Ectodermal cell (in vitro differentiated cells): ENCODE data around the gene CCL7. TPM values are rescaled to one million over a fixed set of nuclear protein-coding genes. Genes with fewer than 3 reads are reported as not detected.
"Not testable (repeated sequence)": the region's sequence is repeated elsewhere in the genome, so short reads cannot be mapped to it uniquely, and the experiment has no call there.

Experiments
- H3K27ac ChIP-seq: 2 replicates; pipeline ENCODE4 v1.7.0; 2013; ENCODE audit warnings: mild to moderate bottlenecking, low read depth, low read length; ENCODE audit not compliant: insufficient read depth, poor library complexity, severe bottlenecking
- H3K27me3 ChIP-seq: 2 replicates; pipeline ENCODE4 v1.7.0; 2013; ENCODE audit warnings: mild to moderate bottlenecking, low read length; ENCODE audit not compliant: insufficient read depth, control insufficient read depth, poor library complexity, severe bottlenecking
- H3K36me3 ChIP-seq: one replicate; pipeline ENCODE4 v1.7.0; 2013; ENCODE audit warnings: low read length; ENCODE audit not compliant: control insufficient read depth, insufficient read depth
- H3K4me1 ChIP-seq: one replicate; pipeline ENCODE4 v1.7.0; 2013; ENCODE audit warnings: low read length; ENCODE audit not compliant: control insufficient read depth, insufficient read depth
- H3K4me3 ChIP-seq: 2 replicates; pipeline ENCODE4 v1.7.0; 2013; ENCODE audit warnings: low read depth, low read length, control low read depth; ENCODE audit not compliant: insufficient read depth
- H3K9me3 ChIP-seq: 2 replicates; pipeline ENCODE4 v1.7.0; 2013; ENCODE audit warnings: mild to moderate bottlenecking, low read length, moderate library complexity; ENCODE audit not compliant: control insufficient read depth
- WGBS, 2 experiments: methylation state at CpG; one replicate each; pipeline ENCODE4 v1.1.7; 2013; ENCODE audit warnings: missing lambda C conversion rate in 2 of 2; 5-methylcytosine and 5-hydroxymethylcytosine counted together
- polyA plus RNA-seq, 4 experiments: library from polyadenylated mRNA; stranded (reverse); fragments of 50-300 nt; gene quantifications; one replicate each; pipeline ENCODE4 v1.2.3, GENCODE V29; 2013

The CCL7 gene
- not detected for polyA plus RNA-seq (2013, experiment 1 of 4)
- not detected for polyA plus RNA-seq (2013, experiment 2 of 4)
- polyA plus RNA-seq (2013, experiment 3 of 4) = not detected
- not detected for polyA plus RNA-seq (2013, experiment 4 of 4)

DNA sequence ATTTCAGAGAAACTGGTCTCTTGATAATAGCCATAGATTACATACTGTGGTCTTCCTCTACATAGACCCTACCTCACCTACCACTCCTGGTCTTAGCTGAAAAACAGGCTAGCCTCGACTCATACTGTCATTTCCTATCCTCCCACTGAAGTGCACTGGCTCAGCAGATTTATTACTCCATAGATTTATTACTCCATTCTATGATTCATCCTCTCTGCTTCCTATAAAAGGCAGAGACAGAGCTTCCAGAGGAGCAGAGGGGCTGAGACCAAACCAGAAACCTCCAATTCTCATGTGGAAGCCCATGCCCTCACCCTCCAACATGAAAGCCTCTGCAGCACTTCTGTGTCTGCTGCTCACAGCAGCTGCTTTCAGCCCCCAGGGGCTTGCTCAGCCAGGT is at the start of gene CCL7:
CCL7 (plus strand) TSS at position 253 of the 400 bp plus-strand sequence; CDS start at position 323, 70 bp downstream.
- 87 to 89% methylated on average over 1 of the region's 1 CpG for WGBS, 2 experiments
- no peaks in the 10 kb centered on the region for H3K36me3 ChIP-seq
- H3K9me3 ChIP-seq = no peaks in the 10 kb centered on the region

DNA sequence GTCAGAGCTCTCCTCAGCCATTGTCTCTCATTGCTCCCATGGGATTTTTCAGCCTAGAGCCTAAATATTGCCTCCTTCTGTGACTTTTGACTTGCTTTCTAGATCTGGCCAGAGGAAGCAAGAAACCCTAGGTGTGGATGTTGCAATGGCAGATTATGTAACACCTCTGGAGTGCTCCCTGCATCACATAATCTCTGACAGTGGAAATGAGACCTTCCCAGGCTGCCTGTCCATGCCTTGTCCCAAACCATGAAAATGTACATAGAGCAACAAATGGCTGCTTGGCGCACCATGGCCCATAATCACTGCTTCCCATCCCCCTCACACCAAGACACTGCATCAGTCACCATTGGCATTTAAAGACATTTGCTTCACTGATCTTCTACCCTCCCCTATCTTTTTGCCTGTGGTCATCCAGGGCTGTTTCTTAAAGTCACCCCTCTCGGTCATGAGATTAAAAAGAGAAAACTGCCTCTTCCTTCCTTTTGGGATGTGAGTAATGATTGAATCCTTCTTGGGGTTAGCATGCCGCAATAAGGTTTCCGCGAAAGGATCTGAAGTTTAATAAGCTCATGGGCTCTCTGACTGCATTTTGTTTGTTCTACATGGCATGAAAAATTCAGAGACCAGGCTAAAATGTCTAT is 49.1 kb upstream of the CCL7 start:
- Histone ChIP-seq H3K27ac (no peak overlapping the region), H3K4me1 (no peaks in the 10 kb centered on the region), H3K27me3 (no peaks in the 10 kb centered on the region), H3K4me3 (no peak overlapping the region), H3K9me3 (no peaks in the 10 kb centered on the region), H3K36me3 (no peaks in the 10 kb centered on the region)
- WGBS, 2 experiments = 83 to 99% methylated on average over 5 of the region's 5 CpGs

More for the DNA sequence above, at the start of gene CCL7:
- Histone ChIP-seq H3K27ac (no peak within 1 kb of the TSS), H3K4me3 (no peak within 1 kb of the TSS), H3K4me1 (no peaks in the 10 kb centered on the region), H3K27me3 (no peaks in the 10 kb centered on the region)

DNA sequence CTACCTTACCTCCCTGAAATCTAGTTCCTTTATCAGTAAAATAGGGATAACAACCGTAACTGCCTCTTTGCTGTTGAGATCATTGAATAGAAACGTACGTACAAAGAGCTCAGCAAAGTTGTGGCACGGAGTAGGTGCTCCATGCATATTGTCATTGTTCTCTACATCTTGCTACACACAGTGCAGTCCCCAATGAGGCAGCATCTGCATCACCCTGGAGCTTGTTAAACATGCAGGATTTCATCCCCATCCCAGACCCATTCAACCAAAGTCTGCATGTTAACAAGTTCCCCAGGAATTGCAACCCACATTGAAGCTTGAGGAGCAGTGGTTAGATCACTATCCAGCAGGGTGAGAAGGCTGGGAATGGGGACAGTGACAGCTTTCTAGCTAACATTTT is 48.6 kb upstream of the CCL7 start:
- Histone ChIP-seq H3K27me3 (no peaks in the 10 kb centered on the region), H3K27ac (no peak overlapping the region), H3K4me3 (no peak overlapping the region), H3K4me1 (no peaks in the 10 kb centered on the region), H3K9me3 (no peaks in the 10 kb centered on the region), H3K36me3 (no peaks in the 10 kb centered on the region)
- WGBS, 2 experiments = 84 to 85% methylated on average over 4 of the region's 4 CpGs

DNA sequence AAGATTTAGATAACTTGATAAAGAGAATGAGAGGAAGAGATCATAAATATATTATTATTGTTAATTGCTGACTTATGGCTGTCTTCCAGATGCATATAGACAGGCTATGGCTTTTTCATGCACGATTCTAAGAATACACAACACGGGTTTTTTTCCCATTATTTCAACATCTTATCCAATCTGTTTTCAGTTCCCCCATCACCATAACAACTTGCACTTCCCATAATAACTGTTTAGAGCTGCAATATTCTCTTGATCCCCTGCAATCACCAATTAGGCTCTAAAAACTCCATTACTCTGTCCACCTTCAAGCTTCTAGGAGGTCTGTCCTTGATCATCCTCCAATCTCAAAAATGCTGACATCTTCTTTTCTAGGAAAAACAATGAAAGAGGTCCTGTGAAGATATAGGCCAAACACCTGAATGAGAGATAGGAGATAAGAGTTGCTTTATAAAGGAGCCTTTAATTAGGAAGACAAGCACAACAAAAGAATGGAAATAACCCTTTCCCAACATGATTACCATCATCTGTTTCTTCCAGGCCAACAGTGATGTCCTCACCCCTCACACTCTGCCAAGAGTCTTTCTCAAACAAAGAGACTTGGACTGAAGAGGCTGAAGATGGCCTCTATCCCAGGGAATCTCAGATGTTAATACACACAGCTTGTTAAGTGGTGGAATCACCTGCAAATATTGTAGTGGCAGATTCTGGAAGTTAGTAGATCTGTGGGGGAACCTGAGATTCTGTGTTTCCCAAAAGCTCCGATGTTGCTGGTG is 47.1 kb upstream of the CCL7 start:
- no peaks in the 10 kb centered on the region for H3K4me1 ChIP-seq
- H3K4me3 ChIP-seq = no peak overlapping the region
- WGBS, 2 experiments = 93 to 99% methylated on average over 3 of the region's 3 CpGs
- H3K27ac ChIP-seq = no peak overlapping the region
- H3K9me3 ChIP-seq = no peaks in the 10 kb centered on the region
- H3K27me3 ChIP-seq = no peaks in the 10 kb centered on the region
- no peaks in the 10 kb centered on the region for H3K36me3 ChIP-seq

DNA sequence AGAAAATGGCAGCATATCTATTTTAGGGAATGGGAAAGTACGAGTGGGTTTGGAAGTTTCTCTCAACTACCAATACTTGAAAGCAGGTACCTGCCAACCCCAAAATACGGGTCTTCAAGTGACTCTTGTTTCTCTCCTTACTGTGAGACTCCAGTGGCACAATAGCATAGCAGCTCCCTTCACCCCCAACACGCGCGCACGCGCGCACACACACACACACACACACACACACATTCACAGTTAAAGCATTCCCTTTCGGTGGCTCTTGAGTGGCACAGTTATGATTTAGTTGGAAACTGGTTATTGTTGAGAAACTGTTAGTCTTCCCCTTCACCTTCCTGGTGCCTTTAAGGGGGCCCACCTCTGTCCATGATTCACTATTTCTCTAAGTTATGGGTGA is 45.0 kb upstream of the CCL7 start:
- Histone ChIP-seq H3K27ac (no peak overlapping the region), H3K36me3 (no peaks in the 10 kb centered on the region), H3K9me3 (no peaks in the 10 kb centered on the region), H3K4me3 (no peak overlapping the region), H3K27me3 (no peaks in the 10 kb centered on the region), H3K4me1 (no peaks in the 10 kb centered on the region)
- WGBS, 2 experiments = 93 to 94% methylated on average over 8 to 9 of the region's 9 CpGs

DNA sequence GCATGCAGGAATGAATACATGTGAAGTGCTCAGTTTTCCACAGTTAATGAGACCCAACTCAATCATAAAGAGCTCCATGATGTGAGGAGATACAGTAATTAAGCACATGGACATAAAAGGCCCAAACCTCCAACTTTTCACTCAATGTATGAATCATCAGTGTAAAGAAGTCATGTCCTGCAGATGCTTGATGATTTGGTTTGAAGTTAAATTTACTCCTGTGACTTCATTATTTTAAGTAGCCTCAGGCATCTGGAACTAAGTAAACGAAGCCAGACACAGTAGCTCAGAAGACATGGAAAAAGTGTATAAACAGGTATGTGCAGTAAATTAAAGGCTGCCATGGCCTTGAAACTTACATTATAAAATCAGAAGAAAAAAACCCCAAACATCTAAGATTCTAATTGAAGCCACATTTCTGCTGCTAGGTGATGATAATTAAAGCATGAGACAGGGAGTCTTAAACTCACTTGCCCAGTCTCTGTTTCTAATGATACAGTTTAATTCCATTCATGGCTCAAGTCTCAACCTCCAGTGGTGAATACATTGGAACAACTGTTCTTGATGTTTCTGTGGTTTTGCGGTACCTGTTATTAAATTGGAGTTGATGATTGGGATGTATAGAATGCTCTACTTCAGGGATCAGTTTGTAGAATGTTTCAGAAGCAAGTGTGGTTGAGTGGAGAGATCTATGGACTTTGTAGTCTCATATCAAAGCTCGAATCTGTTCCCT is 43.8 kb upstream of the CCL7 start:
- Histone ChIP-seq H3K9me3 (peaks cover 3% of the 10 kb centered on the region), H3K4me3 (no peak overlapping the region), H3K27me3 (no peaks in the 10 kb centered on the region), H3K4me1 (no peaks in the 10 kb centered on the region), H3K36me3 (no peaks in the 10 kb centered on the region), H3K27ac (no peak overlapping the region)
- 96 to 100% methylated on average over 2 to 3 of the region's 3 CpGs for WGBS, 2 experiments

DNA sequence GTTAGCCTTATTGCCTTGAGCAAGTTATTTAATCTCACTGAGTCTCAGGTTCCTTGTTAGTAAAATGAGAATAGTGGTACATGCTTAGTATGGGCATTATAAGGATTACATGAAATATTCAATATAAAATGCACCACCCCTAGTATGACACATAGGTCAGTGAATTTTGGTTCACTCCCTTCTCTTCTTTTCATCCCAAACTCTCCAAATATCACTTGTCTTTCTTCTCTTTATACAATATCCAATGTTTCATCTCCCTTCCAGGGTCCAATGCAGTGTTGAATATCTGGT is 43.3 kb upstream of the CCL7 start:
- H3K27me3 ChIP-seq = no peaks in the 10 kb centered on the region
- peaks cover 3% of the 10 kb centered on the region for H3K9me3 ChIP-seq
- H3K4me1 ChIP-seq = no peaks in the 10 kb centered on the region
- H3K4me3 ChIP-seq = no peak overlapping the region
- H3K27ac ChIP-seq = no peak overlapping the region
- no peaks in the 10 kb centered on the region for H3K36me3 ChIP-seq

DNA sequence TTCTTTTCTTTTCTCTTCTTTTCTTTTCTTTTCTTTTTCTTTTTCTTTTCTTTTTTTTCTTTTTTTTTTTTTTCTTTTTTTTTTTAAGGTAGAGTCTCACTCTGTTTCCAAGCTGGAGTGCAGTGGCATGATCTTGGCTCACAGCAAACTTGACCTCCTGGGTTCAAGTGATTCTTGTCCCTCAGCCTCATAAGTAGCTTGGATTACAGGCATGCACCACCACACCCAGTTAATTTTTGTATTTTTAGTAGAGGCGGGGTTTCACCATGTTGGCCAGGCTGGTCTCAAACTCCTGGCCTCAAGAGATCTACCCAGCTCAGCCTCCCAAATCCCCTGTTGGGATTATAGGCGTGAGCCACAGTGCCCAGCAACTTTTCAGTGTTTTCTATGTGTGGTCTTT is 42.7 kb upstream of the CCL7 start:
- H3K27ac ChIP-seq, H3K4me1 ChIP-seq, H3K9me3 ChIP-seq, H3K36me3 ChIP-seq, H3K4me3 ChIP-seq, H3K27me3 ChIP-seq: not testable (repeated sequence)
- 87 to 93% methylated on average over 2 of the region's 2 CpGs for WGBS, 2 experiments

DNA sequence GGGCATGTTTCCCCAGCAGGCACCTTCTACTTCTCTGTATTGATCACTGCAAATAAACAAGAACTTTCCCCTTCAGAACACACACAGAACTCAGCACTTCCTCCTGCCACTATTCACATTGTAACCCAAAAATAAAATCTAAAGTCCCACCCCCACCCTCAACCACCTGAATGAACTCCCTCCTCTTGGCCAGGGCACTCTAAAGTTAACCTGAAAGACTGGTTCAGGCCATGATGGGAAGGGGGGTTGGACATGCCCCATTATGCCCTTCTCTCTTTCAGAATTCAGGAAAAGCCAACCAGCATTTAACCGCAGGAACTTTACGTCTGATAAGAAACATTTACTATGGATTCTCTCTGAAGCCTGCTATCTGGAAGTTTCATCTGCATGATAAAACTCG is 42.3 kb upstream of the CCL7 start:
- H3K4me1 ChIP-seq = no peaks in the 10 kb centered on the region
- no peaks in the 10 kb centered on the region for H3K36me3 ChIP-seq
- peaks cover 3% of the 10 kb centered on the region for H3K9me3 ChIP-seq
- H3K4me3 ChIP-seq = no peak overlapping the region
- H3K27ac ChIP-seq = no peak overlapping the region
- H3K27me3 ChIP-seq = no peaks in the 10 kb centered on the region
- 91 to 92% methylated on average over 3 of the region's 3 CpGs for WGBS, 2 experiments

DNA sequence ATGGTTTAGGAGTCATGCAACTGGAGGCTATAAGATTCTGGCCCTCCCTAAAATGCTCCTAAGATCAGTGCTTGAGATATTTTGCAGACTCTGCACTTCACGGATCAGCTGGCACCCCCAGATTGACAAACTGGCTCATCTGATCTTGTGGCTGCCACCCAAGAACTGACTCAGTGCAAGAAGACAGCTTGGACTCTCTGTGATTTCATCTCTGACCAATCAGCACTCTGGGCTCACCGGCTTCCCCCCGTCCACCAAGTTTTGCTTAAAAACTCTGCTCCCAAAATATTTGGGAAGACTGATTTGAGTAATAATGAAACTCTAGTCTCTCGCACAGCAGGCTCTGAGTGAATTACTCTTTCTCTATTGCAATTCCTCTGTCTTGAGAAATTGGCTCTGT is 41.2 kb upstream of the CCL7 start:
- H3K9me3 ChIP-seq = peaks cover 3% of the 10 kb centered on the region
- H3K36me3 ChIP-seq = no peaks in the 10 kb centered on the region
- no peaks in the 10 kb centered on the region for H3K4me1 ChIP-seq
- no peaks in the 10 kb centered on the region for H3K27me3 ChIP-seq
- H3K4me3 ChIP-seq = no peak overlapping the region
- 92 to 98% methylated on average over 4 of the region's 4 CpGs for WGBS, 2 experiments
- H3K27ac ChIP-seq = no peak overlapping the region
